Fibroblast of upper back skin (primary cell): ENCODE data around the gene NOL7.

Source experiments
- DNase-seq: peaks from one replicate; pipeline ENCODE4 v3.0.0-alpha.2; 2013

Gene NOL7

DNA sequence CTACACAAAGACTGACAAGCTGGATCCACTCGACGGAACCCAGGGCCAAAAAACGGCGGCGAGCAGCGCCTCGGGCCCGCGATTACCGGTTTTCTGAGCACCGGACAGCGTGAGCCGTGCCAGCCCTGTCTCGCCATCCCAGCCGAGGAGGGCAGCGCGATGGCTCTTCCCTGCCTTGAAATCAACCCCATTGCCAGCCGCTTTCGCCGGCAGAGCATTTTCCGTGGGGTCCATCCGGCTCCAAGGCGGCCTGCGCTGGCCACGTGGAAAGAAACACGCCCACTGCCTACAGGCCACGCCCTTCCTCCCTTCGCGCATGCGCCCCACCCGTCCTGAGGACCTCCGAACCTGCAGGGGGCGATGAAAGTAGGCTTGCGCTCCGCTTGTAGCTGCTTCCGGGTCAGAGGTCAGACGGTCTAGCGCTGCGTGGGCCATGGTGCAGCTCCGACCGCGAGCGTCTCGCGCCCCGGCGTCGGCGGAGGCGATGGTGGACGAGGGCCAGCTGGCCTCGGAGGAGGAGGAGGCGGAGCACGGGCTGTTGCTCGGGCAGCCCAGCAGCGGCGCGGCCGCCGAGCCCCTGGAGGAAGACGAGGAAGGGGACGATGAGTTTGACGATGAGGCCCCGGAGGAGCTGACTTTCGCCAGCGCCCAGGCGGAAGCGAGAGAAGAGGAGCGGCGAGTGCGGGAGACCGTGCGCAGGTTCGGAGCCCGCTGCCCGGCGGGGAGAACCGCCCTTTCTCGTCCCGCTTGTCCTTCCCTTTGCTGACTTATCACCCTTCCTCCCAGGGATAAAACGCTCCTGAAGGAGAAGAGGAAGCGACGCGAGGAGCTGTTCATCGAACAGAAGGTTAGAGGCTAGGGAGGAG is at the start of gene NOL7:
NOL7 (plus strand) TSS at position 410 of the 866 bp plus-strand sequence; CDS start at position 434, 24 bp downstream.
- peak; percentile 99 for DNase-seq

DNA sequence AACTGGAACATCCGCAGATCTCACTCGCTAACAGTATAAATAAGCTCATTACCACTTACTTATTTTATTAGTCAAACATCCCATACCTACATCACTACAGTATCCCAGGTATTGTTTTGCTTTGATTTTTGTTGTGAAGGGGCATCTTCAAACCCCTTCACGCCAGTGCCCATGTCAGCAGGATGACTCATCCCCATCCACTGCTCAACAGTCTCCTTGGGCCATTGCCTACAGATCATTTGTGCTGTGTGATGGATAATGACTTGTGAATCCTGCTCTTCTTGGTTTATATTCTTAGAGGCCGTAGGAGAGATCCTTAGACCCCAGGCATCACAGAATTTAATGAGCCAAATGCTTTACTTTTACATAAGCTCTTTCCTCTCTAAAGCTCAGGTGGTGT is 49.2 kb upstream of the NOL7 start:
- no peak for DNase-seq

DNA sequence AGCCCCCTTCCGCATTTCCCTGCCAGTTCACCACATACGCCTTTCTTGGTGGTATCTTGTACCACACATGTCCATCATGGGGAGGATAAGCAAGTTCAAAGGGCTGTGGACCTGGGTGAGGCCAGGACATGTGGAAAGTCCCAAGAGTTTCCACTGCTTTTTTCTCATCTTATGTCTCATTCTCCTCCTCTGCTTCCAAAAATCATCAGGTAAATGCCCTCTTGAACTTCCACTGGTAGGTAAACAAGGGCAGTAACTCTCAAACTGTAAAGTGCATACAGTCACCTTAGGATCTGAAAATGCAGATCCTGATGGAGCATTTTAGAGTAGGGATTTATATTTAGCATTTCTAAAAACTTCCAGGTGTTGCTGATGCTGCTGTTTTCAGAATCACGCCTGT is 48.6 kb upstream of the NOL7 start:
- no peak for DNase-seq

DNA sequence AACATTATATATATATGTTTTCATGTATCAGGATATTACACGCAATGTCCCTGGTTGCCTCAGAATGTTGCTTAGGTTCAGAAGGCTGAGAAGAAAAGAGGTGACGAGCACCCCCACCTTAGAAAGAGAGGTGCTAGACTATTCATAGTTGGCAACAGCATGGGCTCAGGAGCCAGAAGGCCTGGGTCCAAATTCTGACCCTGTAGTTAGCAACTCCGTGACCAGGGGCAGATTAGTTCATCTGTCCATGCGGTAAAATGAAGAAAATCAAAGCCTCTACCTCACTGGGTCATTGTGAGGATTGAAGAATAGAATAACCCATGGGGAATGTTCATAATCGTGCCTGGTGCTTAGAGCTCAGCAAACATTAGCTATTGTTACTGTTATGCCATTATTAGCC is 46.2 kb upstream of the NOL7 start:
- DNase-seq, result no peak

DNA sequence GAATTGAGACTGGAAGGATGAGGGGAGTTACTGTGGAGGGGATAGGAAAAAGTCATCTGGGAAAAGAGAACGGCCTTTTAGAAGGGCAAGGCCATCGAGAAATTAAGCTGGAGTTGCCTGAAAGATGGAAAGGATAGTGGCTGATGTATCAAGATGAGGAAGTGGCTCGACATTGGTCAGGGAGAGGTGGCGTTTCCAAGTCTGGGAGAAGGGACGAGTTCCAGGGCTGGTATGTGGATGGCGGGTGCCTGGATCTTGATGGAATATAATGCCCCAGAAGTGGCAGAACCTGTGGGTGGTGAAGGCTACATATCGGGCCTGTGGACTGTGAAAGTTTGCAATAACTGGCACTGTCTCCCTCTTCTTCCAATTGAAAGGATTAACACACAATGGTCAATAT is 42.9 kb upstream of the NOL7 start:
- DNase-seq, result no peak

DNA sequence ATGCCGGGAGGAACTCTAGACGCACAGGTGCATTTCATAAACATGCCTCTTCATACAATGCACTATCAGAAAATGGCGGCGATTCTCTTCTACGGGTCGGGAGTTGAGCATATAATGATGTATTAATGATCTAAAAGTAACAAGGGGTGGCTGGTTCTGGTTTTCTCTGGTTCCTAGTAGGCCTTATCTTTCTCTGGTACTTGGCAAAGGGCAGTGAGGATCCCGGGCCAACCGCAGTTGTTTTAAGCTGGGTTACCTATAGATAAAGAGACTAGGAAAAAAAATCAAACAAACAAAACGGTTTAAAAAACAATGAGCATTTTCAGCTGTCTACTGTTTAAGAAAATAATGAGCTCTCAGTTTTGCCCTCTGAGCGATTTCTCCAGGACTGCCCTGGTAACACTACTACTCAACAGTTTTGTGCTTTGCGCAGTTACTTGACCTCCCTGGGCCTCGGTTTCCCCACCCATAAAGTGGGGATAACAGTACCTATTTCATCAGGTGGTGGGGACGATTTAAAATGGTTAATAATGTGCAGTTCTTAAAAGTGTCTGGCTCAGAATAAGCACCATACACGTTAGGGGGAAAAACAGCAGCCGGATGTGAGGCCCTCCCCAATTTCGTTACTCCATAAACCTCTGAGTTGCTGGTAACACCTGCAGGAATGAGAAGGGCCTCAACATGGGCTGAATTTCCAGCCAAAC is 42.0 kb upstream of the NOL7 start:
- DNase-seq, result no peak

DNA sequence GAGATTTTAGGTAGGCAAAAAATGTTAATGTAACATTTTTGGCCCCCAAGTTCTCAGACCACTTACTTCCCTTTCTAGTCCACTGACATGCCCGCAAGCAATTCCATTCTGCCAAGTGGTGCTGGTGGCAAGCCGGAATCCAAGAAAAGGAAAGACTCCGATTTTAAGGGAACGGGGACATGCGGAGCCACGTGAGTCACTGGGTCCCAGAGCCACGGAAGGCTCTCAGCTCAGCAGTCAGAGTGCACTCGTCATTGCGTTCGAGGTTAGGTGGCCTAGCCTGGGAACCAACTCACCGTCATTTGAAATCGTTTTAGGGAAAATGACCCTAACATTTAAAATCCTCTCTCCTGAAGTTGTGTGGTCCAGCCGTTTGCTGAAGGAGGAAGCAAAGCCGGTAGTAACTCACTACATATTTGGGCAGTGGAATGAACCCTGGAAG is 41.4 kb upstream of the NOL7 start:
- peak; percentile 21 for DNase-seq

DNA sequence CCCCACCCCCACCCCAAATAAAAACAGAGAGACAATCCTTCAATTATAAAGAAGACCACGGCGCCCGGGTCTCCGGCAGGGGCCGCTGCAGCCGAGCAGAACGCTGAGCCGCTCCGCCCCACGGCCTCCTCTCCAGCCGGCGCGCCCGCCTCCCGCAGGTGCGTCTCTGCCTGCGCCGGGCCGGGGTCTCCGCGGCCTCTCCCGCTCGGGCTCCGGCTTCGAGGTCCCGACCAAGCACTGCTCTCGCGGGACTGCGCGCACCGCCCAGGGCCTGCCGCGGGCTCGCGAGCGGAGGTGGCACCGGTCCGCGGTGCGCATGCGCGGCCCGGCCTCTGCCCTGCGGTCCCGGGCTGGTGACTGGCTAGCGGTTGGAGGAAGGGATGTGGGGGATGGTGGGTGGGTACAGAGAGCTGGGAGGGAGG is 41.0 kb upstream of the NOL7 start:
- DNase-seq, result peak; percentile 91

DNA sequence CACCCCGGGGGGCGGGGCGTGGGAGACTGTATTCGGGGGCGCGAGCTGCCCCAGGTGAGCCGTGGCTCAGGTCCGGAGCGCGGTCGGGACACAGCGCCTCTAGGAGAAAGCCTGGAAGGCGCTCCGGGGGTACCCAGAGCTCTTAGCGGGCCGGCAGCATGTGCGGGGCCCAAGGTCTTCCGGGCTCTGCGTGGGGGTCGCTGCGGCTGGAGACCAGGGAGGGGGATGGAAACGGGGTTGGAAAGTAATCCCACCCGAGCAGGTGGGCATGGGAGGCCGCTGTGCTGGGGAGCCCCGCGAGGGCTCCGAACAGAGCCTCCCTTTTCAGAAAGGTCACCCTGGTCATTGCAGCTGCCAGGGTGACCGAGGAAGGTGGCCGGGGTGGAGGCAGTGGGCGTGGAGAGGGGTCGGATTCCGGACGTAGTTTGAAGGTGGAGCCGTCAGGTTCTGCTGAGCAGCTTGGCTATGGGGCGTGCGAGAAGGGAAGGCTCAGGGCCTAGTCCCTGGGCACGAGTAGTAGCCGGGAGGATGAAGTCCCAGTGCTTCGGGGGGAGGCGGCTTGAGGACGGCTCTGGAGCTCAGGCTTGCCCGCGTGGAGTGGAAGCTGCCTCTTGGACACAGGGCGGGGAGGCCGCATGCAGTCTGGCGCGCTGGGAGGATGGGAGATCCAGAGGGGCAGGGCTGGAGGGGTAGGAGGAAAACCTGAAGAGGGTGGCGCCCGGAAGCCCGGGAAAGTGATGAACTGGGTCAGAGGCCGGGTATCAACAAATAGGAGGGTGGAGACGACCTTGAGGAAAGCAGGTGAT is 40.4 kb upstream of the NOL7 start, which contains the start of gene SIRT5:
SIRT5 (plus strand) TSS at position 31 of the 806 bp plus-strand sequence. CDS start 9,510 bp downstream, outside the sequence.
- DNase-seq, result peak; percentile 77

DNA sequence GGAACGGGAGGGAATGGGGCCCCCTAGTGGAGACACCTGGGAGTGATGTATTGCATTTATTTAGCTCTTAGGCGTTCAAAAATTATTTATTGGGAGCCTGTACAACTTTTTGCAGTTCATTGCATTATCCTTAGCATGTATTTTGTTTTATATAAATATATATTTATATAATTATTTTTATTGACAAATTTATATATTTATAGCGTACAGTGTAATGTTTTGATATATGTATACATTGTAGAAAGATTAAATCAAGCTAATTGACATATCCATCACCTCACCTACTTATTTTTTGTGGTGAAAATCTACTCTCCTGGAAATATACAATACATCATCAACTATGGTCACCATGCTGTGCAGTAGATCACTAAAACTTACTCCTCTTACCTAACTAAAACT is 39.8 kb upstream of the NOL7 start:
- DNase-seq, result no peak

DNA sequence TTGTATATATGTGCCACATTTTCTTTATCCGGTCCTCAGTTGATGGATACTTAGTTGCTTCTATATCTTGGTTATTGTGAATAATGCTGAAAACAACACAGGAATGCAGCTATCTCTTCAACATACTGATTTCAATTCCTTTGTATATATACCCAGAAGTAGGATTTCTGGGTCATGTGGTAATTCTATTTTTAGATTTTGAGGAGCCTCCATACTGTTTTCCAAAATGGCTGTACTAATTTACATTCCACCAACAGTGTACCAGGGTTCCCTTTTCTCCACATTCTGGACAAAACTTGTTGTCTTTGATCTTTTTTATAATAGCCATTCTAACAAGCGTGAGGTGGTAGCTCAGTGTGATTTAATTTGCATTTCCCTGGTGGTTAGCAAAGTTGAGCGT is 39.1 kb upstream of the NOL7 start:
- DNase-seq, result no peak

DNA sequence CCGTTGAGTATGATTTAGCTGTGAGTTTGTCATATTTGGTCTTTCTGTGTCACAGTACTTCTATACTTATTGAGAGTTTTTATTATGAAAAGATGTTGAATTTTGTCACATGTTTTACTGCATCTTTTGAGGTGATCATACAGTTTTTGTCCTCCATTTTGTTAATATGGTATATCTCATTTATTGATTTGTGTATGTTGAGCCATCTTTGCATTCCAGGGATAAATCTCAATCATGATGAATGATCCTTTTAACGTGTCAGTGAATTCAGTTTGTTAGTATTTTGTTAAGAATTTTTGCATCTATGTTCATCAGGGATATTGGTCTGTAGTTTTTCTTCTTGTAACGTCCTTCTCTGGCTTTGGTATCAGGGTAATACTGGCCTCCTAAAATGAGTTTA is 37.2 kb upstream of the NOL7 start:
- DNase-seq, result no peak

DNA sequence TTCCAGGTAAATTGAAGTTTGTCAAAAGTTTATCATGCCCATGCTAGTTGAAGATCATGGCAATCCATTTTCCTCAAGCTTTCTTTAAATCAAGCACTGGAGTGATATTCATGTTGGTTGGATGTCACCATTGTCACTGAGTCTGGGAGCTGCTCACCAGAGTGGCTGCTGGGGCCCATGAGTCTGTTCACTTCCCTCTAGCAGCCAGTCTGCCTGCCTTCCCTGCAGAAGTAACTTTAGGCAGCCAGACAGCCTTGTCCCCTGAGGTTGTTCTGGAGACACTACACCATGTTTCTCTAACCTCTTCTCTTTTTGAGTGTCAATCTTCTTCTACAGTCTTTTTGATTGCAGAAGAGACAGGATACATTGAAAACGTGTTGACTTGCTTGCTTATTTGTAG is 35.2 kb upstream of the NOL7 start:
- no peak for DNase-seq

DNA sequence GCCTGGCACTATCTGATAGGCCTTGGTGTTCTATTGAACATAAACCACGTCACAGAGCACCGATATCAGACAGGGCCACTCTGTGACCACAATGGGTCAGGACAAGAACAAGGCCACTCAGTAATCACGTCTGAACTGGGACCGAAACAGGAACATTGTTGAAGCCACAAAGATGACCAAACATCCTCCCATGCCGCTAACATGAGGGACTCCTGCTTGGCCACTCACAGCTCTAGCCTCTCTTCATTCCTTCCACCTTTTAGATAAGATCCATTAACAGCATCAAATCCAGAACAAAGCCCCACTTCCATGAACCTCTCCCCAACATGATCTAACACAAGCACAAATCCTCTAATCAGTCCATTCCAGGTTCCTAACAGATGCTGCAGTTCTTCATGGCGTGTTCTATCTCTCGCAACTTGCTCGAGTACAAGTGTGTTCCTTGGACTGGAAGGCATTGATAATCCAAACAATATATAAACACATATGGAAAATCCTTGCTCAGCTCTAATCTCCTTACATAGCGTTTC is 33.4 kb upstream of the NOL7 start:
- no peak for DNase-seq

DNA sequence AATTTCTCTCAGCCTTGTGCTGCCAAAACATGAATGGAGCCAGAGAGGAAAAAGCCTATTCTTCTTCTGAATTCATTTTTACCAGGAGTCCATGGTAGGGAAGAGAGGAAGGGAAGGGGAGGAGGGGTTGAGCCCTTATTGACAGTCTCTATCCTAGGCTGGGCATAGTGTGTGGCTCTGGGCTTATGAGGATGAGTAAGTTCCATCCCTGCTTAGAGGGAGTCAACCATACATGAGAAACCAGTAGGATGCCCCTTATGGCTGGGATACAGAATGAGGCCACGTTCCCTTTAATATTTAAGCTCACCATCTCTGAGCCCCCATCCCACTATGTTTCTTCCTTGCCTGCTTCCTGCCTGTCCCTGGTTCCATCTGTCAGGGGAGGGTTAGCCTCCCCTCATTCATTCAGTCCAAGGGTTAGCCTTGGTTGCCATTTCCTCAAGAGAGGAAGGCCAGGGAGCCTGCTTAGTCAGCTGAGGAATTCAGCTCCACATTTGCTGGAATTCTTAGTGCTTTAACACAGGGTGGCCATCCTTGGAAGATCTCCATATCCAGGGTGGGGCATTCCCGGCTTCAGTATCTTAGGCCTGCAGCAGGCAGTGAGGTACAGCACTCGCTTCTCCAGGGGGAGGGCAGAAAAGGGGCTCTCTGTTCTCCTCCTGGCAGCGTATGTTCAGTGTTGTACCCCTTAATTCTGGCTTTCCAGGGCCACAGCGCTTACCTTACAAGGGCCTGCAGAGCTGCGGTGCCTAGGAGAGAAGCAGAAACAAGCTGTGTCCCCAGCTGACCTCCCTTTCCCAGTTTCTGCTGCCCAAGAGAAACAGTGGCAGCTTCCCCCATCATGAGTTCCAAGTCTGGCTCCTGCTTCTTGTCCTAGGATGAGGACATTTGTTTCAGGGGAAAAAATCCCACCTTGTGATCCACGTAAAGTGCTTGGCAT is 28.3 kb upstream of the NOL7 start:
- DNase-seq, result peak; percentile 59

DNA sequence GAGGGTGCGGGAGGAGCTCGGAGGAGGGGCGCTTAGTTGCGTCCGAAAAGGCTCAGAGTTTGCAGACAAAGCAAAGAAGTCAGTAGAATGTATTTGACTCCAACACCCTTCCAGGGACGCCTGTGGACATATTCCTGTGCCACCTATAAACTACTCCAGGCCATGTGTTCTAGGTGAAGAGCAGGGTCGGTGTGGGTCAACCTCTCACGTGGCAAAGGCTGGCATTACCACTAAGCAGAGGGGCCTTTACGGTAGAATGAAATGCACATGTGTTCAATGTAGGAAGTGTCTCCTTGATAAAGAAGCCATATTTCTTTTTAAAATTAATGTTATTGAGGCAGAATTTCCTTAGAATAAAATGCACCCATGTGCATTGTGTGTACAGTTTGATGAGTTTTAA is 25.3 kb upstream of the NOL7 start:
- DNase-seq, result no peak

DNA sequence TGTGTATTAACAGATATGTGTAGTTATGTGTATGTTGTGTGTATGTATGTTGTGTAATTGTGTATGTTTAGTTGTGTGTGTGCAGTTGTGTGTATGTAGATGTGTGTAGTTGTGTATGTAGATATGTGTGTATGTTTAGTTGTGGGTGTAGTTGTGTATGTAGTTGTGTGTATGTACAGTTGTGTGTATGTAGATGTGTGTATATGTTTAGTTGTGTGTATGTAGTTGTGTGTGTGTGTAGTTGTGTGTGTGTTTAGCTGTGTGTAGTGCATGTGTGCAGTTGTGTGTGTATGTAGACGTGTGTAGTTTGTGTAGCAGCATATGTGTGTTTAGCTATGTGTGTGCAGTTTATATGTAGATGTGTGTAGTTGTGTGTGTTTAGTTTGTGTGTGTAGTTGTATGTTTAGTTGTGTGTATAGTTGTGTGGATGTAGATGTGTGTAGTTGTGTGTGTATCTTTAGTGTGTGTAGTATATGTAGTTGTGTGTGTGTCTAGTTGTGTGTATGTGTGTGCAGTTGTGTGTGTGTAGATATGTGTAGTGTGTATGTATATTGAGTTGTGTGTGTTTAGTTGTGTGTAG is 24.5 kb upstream of the NOL7 start:
- no peak for DNase-seq

DNA sequence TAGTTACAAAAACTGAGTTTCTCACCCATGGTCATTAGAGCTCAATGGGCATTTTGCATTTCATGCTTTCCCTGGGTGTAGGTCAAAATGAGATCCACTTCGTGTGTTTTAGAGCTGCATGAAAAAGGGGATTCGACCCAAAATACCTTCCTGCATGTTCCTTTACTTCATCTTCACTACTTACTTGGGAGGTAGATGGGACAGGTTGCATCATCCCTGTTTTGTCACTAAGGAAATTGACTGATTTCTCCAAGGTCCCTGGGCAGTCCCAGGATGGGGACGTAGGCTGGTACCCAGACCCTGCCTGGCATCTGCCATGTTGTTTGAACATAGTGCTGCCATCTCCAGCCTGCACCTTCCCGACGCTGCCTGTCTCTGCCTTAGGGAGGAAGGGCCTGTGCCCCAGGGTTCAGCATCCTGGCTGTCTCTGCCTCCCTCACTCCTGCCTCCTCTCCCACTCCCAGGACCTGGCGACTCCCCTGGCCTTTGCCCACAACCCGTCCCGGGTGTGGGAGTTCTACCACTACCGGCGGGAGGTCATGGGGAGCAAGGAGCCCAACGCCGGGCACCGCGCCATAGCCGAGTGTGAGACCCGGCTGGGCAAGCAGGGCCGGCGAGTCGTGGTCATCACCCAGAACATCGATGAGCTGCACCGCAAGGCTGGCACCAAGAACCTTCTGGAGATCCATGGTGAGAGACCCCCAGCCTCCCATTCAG is 23.8 kb upstream of the NOL7 start:
- no peak for DNase-seq

DNA sequence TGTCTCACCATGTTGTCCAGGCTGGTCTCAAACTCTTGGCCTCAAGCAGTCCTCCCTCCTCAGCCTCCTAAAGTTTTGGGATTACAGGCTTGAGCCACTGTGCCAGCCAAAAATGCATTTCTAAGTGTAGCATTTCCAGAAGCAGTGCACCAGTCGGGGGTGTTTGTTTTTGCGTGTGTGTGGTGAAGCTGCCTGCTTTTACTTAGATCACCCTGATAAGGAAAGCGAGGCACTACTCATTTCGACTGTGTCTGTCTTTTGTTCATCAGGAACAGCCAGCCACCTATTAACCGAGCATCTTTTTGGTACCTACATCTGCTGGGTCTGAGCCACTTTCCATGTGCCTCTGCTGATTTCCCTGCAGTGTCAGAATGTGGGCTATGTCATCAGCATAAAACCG is 22.0 kb upstream of the NOL7 start:
- no peak for DNase-seq

DNA sequence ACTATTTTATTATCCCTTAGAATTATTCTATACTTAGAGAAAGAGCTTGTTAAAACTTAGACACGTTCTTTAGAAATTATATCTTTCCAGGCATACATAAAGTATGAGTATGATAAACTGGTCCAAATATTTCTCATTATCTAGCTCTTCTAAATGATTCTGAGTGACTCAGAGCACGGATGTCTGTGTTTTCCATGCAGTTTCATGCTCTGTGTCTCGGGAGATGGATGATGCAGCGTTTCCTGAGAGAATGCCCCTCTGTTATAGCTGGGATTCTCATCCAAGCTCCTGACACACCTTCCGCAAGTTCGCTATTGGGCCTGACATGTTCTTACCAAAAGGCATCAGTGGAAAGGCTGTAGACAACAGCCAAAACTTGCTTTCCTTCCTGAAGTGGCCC is 21.4 kb upstream of the NOL7 start:
- peak; percentile 36 for DNase-seq

DNA sequence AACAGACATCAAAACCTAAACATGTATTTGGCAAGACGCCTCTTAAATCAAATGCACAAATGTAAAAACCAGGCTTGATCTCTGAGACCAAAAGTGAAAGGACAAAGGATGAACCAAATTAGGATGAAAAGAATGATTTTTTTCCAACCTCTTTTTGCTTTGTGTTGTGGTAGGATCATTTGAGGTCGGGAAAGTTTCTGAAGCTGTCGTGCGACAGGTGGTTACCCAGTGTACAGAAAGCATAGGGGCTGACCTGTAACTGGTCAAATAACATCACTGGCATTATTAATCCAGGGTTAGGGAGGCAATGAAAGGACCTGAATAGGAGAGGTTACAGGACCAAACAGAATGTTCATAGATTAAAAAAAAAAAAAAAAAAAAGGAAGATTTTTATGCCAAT is 18.1 kb upstream of the NOL7 start:
- no peak for DNase-seq
